BJ (cell line): ENCODE data around the gene PFKL. TPM values are rescaled to one million over a fixed set of nuclear protein-coding genes. Genes with fewer than 3 reads are reported as not detected.

Experiments
- CTCF ChIA-PET: fragments of 350-600 bp; formaldehyde crosslinking; extraction: SDS; loops from one replicate; lab custom pipeline; 2021; ENCODE audit warnings: antibody characterized with exemption, inconsistent platforms; lab: Yijun Ruan, JAX
- POLR2A ChIA-PET: fragments of 300-600 bp; sonication (Branson Sonifier 250); formaldehyde crosslinking; extraction: SDS; loops from one replicate; lab custom pipeline; 2021; ENCODE audit warnings: antibody characterized with exemption; lab: Charles Lee
- DNase-seq: peaks from one replicate; pipeline ENCODE4 v3.0.0-alpha.2; 2011; ENCODE audit warnings: low read depth
- H3K27me3 ChIP-seq: 2 replicates; pipeline ENCODE4 v1.6.0; 2011; ENCODE audit warnings: low read length; ENCODE audit not compliant: control insufficient read depth, insufficient read depth
- H3K36me3 ChIP-seq: 2 replicates; pipeline ENCODE4 v1.5.1; 2011; ENCODE audit warnings: low read length; ENCODE audit not compliant: control insufficient read depth, insufficient read depth
- H3K4me3 ChIP-seq: 2 replicates; pipeline ENCODE4 v1.5.1; 2011; ENCODE audit warnings: low read depth, mild to moderate bottlenecking, control low read depth, low read length
- polyA plus RNA-seq: library from polyadenylated mRNA; depleted of rRNA; stranded (reverse); fragments of >200 nt; gene quantifications from 2 replicates; pipeline ENCODE4 v1.2.3, GENCODE V29; 2011
- TF ChIP-seq, protein P1 (sequence below): IDR thresholded peaks from 2 replicates; pipeline ENCODE4 v1.5.1; 2011; ENCODE audit warnings: low read depth, mild to moderate bottlenecking, control low read depth, inconsistent platforms, low read length, moderate library complexity; ENCODE audit not compliant: insufficient read depth

Gene PFKL
- polyA plus RNA-seq, 1 experiment, result 152 TPM

DNA sequence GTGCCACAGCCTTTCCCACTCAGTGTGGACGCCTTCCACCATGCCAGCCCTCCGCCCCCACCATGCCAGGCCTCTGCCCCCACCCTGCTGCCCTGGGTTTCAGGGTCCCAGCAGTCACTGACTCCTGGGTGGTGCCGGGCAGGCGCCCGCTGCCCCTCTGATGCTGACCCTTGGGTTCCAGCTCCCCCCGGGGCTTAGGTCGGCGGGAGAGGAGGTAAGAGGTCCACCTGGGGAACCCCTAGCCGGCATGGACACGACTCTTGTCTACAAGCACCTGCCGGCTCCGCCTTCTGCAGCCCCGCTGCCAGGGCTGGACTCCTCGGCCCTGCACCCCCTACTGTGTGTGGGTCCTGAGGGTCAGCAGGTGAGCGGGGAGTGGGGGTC, 7.0 kb upstream of the PFKL start:
- Histone ChIP-seq H3K36me3 (no peaks in the 10 kb centered on the region), H3K27me3 (no peaks in the 10 kb centered on the region; the same call in 1 of the 2 replicates), H3K4me3 (no peak overlapping the region)
- ChIA-PET CTCF (no interaction called here), POLR2A (no interaction called here)
- TF ChIP-seq, protein P1, sequence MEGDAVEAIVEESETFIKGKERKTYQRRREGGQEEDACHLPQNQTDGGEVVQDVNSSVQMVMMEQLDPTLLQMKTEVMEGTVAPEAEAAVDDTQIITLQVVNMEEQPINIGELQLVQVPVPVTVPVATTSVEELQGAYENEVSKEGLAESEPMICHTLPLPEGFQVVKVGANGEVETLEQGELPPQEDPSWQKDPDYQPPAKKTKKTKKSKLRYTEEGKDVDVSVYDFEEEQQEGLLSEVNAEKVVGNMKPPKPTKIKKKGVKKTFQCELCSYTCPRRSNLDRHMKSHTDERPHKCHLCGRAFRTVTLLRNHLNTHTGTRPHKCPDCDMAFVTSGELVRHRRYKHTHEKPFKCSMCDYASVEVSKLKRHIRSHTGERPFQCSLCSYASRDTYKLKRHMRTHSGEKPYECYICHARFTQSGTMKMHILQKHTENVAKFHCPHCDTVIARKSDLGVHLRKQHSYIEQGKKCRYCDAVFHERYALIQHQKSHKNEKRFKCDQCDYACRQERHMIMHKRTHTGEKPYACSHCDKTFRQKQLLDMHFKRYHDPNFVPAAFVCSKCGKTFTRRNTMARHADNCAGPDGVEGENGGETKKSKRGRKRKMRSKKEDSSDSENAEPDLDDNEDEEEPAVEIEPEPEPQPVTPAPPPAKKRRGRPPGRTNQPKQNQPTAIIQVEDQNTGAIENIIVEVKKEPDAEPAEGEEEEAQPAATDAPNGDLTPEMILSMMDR, result no peak
- no peak for DNase-seq

DNA sequence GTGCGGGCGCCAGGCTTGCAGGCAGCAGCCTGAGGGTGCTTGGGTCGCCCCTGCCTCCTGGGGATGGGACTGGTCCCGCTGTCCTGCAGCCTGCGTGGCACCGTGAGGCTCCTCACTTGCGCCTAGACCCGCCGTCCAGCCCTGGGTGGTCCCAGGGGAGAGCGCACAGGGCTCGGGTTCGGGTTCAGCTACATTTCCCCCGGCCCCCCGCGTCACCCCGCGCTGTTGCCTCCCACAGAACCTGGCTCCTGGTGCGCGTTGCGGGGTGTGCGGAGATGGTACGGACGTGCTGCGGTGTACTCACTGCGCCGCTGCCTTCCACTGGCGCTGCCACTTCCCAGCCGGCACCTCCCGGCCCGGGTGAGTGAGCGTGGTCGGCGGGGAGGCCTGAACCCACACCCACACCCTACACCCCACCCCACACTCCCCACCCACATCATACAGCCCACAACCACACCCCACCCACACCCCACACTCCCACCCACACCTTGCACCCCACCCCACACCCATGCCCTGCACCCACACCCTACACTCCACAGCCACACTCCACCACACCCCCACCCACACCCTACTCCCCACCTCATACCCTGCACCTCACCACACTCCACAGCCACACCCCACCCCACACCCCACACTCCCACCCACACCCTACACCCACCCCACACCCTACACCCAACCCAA, 6.2 kb upstream of the PFKL start:
- DNase-seq, result no peak
- Histone ChIP-seq H3K4me3 (no peak overlapping the region), H3K36me3 (no peaks in the 10 kb centered on the region), H3K27me3 (no peaks in the 10 kb centered on the region)
- POLR2A ChIA-PET, result no interaction called here
- CTCF ChIA-PET, result no interaction called here
- TF ChIP-seq, protein P1, result no peak

GRCh38 chr21:44294391-44295162, 5.3 kb upstream of the PFKL start:
- no peak overlapping the region for H3K4me3 ChIP-seq
- CTCF ChIA-PET, result interaction anchor here (1.2 kb wide), 1 partner anchor 45 kb away, joined by 3 read pairs; the partner anchor contains the start of gene CFAP410
- TF ChIP-seq, protein P1, result no peak
- no peaks in the 10 kb centered on the region for H3K27me3 ChIP-seq
- POLR2A ChIA-PET, result no interaction called here
- H3K36me3 ChIP-seq, result no peaks in the 10 kb centered on the region
- DNase-seq, result no peak

GRCh38 chr21:44295163-44295573, 4.7 kb upstream of the PFKL start:
- no peaks in the 10 kb centered on the region for H3K27me3 ChIP-seq
- no peak overlapping the region for H3K4me3 ChIP-seq
- DNase-seq, result no peak
- TF ChIP-seq, protein P1, result no peak
- ChIA-PET CTCF (interaction anchor here (0.6 to 1.2 kb wide), 3 partner anchors 9 to 1263 kb away, joined by 3 to 4 read pairs (median 3); partner anchors contain the start of gene CFAP410), POLR2A (no interaction called here)
- H3K36me3 ChIP-seq, result no peaks in the 10 kb centered on the region

DNA sequence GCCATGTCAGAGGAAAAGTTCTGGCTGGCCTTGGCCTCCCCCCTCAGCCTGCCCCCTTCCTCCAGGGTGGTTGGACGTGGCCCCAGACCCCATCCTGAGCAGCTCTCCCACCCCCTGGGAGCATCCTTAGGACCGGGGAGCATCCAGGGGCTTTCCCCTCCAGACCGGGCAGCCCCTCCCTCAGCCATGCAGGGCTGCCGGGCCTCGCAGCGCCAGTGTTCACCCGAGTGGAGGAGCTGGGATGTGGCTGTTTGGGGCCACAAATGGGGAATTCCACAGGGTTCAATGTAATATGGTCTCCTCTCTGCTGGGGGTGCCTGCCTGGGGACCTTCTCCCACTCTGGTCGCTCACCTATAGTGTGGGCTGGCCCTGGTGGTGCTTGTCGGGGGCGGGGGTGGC, 4.2 kb upstream of the PFKL start:
- TF ChIP-seq, protein P1, result no peak
- no peaks in the 10 kb centered on the region for H3K36me3 ChIP-seq
- ChIA-PET POLR2A (no interaction called here), CTCF (interaction anchor here (0.6 to 1.2 kb wide), 3 partner anchors 8 to 1264 kb away, joined by 3 to 4 read pairs (median 3); partner anchors contain the start of gene CFAP410)
- DNase-seq, result no peak
- no peaks in the 10 kb centered on the region for H3K27me3 ChIP-seq
- no peak overlapping the region for H3K4me3 ChIP-seq
